Transverse colon (tissue), 4 donors: Measurements from ENCODE around the gene APOBEC3H.
A peak's percentile ranks its signal among the peaks of the same experiment; 100 is the strongest.

Source experiments
- CTCF ChIP-seq, 5 experiments: fragments of 200-600 bp in 3 of 5; fragments of 450-650 bp in 2 of 5; sonication (generic) in 3 of 5; IDR thresholded peaks; 1 replicate in 2 of 5; 2 replicates in 3 of 5; pipeline ENCODE4 v1.5.1; 2016 to 2017; ENCODE audit warnings: antibody characterized with exemption in 5 of 5, inconsistent platforms in 3 of 5, mild to moderate bottlenecking in 2 of 5, moderate library complexity in 1 of 5
- EP300 ChIP-seq: sonication (generic); formaldehyde crosslinking; IDR thresholded peaks from one replicate; pipeline ENCODE4 v1.6.1; 2017; ENCODE audit warnings: antibody characterized with exemption, low read depth
- POLR2A ChIP-seq: fragments of 450-650 bp; IDR thresholded peaks from one replicate; pipeline ENCODE4 v1.6.1; 2016; ENCODE audit warnings: antibody characterized with exemption, mild to moderate bottlenecking, moderate library complexity
- POLR2AphosphoS5 ChIP-seq, 3 donors: sonication (generic); formaldehyde crosslinking; IDR thresholded peaks; one replicate each; pipeline ENCODE4 v1.6.1; 2016; ENCODE audit warnings: antibody characterized with exemption in 3 of 3

- TF ChIP-seq CTCF (IDR thresholded peaks at IDR 0.05) (no peak), EP300 (no peak), POLR2A (peak; percentile 37), POLR2AphosphoS5 (IDR thresholded peaks at IDR 0.05) (peak in 1 of 3 donors; percentile 1)
Observed at GRCh38 chr22:39144101-39144767, 47.2 kb downstream of the APOBEC3H start.
